Ammon's horn (tissue), 1 donor: ENCODE measurements around the gene E2F4.

Experiments used
- DNase-seq: peaks from one replicate; pipeline ENCODE4 v3.0.0-alpha.2; 2016; ENCODE audit warnings: low spot score

The E2F4 gene

DNA sequence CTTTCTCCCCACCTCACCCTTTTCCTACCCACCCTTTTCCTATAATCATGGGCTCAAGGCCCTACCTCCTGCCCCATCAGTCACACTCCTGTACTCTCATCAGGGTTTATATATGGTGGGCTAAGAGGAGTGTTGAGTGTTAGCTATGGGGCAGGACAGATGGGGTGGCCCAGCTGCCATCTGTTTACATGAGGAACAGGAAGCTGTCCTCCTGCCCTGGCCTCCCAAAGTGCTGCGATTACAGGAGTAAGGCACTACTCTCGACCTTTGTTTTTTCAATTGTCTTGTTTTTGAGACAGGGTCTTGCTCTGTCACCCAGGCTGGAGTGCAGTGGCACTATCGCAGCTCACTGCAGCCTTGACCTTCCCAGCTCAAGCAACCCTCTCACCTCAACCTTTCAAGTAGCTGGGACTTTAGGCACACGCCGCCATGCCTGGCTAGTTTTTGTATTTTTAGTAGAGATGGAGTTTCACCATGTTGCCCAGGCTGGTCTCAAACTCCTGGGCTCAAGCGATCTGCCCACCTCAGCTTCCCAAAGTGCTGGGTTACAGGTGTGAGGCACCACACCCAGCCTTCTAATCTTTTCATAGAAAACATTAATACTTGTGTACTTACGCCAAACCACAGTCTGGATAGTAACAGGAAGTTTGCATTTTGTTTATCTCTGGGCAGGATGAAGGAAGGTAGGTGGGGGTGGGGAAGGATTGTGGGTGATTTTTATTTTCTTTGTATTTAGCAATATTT lies 33.9 kb upstream of the E2F4 start:
- DNase-seq = no peak

DNA sequence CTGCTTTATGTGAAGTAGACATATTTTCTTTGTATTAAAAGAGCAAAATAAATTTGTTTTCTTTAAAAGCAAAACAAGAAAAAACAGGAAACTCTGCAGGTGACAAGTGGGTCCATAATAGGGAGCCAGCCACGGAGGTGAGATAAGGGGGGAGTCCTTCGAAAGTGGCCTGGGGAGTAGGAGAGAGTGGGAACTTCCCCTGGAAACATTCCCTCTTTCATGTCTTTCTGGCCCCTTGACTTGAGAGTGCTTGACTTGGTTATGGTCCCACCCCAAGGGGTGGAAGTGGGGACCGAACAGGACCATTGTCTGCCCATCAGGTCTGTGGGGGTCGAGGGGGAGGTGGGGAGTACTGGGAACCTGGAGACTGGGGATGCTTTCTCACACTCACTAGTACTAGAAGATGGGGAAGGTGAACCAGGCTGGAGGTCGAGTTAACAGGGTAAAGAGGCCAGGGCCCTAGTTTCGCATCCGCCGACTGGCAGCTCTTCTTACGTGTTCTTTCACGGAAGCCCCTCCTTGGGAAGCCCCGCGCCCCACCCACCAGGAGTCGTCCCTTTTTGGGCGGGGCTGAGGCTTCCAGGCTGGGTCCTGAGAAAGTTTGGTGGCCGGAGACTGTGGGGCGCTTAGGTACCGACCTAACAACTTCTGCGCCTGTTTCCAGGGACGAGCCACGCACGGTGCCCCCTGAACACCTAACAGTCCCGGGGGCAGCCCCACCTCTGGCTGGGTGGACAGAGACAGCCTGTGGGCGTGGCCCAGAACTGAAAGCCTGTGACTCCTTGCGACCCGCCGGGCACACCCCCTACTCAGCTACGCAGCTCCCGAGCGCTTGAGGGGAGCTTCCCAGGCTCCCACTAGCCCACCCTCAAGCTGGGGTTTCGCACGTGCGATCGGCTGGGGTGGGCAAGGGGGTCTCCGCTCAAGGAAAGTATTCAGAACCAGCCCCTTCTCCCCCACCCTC lies 33.0 kb upstream of the E2F4 start:
- no peak for DNase-seq

DNA sequence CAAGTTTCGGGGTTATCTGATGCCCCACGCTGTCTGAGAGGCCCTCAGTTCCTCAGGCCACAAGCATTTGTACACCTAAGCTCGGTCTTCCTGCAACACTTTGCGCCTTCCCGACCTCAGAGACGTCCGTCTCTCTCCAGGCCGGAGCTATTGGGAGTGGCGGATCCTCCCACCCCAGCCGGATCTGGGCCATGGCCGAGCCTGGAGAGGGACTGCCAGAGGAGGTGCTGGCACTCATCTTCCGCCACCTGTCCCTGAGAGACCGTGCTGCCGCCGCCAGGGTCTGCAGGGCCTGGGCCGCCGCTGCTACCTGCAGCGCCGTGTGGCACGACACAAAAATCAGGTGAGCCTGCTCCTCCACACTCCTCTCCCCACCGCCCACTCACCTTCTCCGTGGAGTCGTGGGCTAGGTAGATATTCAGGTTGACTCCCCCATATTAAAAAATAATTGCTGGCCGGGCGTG lies 30.3 kb upstream of the E2F4 start:
- DNase-seq = no peak

DNA sequence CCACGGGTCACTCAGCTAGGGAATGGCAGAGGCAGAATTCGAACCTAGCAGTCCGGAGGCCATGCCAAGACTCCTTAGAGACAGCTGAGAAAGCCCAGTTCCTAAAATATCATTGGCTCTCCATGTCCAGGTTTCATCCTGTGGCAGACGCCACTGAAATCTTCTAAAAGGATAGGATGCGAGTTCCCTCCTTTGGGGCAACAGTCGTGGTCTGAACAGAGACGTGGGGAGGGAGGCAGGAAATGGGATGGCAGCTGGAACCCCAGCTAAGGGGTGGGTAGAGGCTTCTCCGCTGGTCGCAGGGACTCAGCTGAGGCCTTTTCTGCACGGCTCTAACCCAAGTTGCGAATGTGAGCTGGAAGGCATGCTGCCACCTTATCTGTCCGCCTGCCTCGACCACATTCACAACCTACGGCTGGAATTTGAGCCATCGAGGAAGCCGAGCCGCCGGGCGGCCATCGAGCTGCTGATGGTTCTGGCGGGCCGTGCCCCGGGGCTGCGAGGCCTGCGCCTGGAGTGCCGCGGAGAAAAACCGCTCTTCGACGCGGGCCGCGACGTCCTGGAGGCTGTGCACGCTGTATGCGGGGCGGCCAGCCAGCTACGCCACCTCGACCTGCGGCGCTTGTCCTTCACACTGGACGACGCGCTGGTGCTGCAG lies 29.3 kb upstream of the E2F4 start:
- DNase-seq = no peak

DNA sequence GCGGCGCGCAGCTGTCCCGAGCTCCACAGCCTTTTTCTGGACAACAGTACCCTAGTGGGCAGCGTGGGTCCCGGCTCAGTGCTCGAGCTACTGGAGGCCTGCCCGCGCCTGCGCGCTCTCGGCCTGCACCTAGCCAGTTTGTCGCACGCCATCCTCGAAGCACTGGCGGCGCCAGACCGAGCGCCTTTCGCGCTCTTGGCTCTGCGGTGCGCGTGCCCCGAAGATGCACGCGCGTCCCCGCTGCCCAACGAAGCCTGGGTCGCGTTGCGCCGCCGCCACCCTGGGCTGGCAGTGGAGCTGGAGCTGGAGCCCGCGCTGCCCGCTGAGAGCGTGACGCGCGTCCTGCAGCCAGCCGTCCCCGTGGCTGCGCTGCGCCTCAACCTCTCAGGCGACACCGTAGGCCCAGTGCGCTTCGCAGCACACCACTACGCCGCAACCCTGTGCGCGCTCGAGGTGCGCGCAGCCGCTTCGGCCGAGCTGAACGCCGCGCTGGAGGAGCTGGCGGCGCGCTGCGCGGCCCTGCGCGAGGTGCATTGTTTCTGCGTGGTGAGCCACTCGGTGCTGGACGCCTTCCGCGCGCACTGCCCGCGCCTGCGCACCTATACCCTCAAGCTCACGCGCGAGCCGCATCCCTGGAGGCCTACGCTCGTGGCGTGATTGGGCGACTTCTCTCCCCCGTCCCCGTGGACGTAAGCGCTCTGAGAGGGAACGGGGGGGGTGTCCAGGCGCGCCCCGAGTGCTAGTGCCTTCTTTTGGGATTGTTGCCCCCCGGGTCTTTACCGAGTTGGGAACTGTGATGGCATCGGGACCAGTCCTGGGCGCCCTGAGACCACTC lies 28.6 kb upstream of the E2F4 start:
- peak; percentile 89 for DNase-seq

DNA sequence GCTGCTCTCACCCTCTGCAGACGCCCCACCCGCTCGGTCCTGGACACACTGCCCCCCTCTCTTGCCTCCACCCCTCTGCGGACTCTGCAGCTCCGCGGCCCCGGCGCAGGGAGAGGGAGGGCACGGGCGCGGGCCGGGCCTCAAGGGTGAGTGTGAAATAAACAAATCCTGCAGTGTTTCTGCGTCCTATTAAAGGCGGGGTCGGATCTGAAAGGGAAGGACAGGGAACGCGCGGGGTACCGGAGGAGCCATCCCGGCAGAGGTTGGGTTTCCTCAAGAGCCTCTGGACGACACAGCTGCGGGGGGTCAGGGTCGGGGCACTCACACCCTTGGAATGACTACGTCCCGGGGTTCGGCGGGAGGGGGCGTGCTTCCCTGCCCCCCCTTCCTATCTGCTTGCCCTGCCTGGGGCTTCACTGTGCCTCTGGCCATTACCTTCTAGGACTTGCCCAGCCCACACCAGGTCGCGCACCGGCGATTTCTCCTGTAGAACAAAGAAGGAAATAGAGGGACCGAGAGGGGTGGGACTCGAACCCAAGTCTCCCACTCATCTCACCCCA lies 27.9 kb upstream of the E2F4 start:
- DNase-seq = no peak

DNA sequence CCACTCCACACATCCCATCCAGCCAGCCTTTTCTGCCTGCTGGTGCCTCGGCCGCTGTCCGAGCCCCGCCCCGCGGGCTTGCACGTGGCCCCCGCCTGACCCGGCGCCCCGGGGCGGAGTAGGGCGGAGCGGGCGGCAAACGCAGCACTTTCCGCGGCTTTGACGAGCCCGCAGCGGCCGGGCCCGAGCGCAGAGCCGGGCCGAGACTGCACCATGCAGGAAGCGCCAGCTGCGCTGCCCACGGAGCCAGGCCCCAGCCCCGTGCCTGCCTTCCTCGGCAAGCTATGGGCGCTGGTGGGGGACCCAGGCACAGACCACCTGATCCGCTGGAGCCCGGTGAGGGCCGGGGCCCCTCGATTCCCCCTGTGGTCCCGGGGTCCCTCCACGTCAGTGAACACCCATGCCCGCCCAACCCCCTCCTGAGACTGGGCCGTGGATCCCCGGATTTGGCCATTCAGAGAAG lies 27.3 kb upstream of the E2F4 start, which contains the start of gene HSF4:
TSS of gene HSF4 (plus strand) at position 147 of the 463 bp plus-strand sequence. CDS start at position 214, 67 bp downstream.
- DNase-seq = no peak

DNA sequence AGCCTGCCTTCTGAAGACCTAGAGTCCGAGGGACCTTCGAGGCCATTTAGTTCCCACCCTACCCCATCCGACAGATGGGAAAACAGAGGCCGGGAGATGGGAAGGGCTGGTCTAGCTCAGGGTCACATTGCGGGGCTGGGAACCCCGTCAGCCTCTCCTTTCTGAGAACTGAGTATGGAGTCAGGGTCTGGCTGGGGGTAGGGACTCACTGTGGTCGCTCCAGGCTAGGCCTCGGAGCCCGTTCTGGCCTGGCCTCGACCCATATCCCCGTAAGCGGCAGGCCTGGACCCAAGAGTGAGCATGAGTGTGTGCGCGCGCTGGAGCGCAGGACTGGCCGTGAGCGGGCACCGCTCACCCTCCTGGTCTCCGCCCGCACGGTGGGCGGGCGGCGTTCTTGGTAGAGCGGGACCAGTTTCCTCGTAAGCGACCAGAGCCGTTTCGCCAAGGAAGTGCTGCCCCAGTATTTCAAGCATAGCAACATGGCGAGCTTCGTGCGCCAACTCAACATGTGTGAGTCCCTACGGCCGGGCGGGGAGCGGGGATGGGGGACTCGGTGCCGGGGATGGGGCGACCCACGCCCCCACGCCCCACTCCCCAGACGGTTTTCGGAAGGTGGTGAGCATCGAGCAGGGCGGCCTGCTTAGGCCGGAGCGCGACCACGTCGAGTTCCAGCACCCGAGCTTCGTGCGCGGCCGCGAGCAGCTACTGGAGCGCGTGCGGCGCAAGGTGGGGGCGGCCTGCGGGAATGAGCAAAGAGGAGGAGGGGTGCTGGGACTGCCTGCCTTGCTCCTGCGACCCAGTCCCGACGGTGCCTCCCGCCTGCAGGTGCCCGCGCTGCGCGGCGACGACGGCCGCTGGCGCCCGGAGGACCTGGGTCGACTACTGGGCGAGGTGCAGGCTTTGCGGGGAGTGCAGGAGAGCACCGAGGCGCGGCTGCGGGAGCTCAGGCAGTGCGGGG lies 26.6 kb upstream of the E2F4 start:
- no peak for DNase-seq

DNA sequence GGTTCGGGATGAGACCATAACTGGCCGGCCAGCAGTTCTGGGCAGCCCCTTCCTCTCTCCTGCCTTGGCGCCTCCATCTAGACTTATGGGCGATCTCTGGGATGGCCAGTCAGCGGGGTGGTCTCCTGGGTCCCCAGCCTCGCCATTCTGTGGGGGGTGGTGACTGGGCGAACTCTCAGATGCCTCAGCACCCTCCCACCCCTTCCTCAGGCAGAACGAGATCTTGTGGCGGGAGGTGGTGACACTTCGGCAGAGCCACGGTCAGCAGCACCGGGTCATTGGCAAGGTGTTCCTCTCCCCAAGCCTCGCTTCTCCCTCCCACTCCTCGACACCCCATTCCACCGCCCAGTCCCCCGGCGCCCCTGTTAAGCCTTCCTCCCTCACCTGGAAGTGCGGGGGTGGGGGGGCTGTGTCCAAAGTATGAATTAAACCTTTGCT lies 25.8 kb upstream of the E2F4 start:
- no peak for DNase-seq

DNA sequence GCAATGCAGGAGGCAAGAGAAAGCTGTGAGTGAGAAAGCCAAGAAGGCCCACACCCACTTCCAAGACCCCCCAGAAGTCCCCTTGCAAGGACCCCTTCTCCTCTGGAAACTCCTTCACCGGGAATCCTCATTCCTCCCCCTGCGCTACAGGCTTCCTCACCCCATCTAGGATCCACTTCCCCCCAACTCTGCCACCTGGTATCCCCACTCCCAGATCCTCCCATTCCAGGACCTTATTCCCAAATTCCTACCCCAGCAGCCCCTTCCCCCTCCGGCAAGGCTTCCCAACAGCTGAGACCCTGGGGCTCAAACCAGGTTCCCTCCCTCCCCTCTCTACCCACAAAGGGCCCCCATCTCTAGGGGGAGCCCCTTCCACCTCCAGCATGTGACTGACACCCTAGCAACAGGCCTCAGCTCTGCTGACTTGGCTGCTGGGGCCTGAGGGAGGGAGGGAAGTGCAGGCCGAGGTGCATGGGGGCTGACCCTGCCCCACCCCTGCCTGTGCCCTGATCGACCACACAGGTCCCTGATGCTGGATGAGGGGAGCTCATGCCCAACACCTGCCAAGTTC lies 25.3 kb upstream of the E2F4 start:
- DNase-seq = no peak

DNA sequence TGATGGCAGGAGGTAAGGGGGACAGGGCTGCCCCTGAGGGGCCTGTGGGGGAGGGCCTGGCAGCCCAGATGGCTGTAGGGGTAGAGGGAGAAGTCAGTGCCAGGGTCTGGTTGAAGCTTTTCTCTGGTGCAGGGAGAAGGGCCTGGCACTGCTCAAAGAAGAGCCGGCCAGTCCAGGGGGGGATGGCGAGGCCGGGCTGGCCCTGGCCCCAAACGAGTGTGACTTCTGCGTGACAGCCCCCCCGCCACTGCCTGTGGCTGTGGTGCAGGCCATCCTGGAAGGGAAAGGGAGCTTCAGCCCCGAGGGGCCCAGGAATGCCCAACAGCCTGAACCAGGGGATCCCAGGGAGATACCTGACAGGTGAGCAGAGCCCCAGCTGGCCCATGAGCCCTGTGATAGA lies 24.4 kb upstream of the E2F4 start:
- DNase-seq = no peak

DNA sequence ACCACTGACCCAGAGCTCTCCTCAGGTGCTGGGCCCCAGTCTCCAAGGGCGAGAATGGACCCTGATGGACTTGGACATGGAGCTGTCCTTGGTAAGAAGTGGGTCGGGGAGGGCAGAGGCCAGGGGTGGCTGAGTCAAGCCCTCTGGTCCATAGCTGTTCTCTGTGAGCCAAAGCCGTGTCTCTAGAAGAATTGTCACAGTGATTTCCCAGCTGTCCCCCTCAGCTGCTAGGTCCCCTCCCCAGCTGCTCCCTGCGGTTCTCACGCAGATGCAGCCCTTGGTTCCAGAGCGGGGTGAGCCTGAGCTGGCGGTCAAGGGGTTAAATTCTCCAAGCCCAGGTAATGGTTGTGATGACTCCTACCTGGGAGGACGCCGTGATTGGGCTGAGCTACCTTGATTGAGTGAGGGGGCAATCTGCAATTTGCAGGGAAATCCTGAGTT lies 22.9 kb upstream of the E2F4 start:
- no peak for DNase-seq

DNA sequence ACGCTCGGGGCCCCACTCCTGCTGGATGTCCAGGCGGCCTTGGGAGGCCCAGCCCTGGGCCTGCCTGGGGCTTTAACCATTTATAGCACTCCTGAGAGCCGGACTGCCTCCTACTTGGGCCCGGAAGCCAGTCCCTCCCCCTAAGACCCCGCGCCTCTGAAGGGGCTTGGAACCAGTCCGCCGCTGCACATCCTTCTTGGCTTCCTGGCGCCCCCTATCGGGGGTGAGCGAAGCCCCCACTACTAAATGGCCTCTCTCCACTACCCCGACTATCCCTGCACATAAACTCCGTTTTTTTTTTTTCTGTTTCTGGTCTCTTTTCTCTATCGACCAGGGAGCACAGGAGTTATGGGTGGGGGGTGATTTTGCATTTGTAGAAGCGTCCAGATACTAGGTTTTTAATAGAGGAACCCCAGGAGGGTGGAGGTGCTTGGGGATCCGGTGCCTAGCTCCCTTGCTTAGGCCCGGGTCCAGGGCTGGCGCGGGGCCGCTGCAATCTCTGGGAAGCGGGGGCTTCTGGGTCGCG lies 22.2 kb upstream of the E2F4 start:
- no peak for DNase-seq

DNA sequence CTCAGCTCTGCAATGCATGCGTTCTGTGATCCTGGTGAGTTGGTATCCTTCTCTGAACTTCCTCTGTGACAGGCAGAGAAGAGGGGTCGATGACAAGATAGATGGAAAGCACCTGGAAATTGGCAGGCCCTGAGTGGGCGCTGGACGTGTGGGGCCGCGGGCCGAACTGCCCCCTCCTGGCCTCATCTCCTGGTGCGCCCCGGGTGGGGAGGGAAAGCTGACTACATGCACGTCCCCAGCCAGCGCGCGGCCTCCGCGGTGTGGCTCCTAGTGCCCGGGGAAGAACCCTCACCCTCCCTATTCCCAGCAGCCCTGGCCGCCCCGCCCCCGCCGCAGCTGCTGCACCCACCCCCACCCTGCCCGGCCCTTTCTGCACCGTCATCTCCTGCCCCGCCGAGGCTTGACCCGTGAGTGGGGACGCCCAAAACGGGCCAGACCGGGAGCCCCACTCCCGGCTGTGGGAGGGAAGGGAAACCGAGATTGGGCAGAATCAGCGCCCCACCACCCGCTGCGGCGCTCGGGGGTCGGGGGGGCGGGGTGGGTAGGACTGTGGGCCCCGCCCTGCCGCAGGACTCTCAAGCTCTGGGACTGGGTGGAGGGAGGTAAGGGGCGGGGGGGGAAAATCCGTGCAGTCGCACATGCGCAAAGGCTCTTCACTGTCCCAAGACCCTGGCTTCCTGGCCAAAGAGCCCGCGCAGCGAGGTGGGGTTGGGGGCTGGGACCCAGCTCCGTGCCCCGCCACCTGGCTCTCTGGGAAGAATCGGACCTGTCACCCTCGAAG lies 21.6 kb upstream of the E2F4 start, which contains the start of gene NOL3:
TSS of gene NOL3 (plus strand) at position 371 of the 781 bp plus-strand sequence.
- peak; percentile 70 for DNase-seq

DNA sequence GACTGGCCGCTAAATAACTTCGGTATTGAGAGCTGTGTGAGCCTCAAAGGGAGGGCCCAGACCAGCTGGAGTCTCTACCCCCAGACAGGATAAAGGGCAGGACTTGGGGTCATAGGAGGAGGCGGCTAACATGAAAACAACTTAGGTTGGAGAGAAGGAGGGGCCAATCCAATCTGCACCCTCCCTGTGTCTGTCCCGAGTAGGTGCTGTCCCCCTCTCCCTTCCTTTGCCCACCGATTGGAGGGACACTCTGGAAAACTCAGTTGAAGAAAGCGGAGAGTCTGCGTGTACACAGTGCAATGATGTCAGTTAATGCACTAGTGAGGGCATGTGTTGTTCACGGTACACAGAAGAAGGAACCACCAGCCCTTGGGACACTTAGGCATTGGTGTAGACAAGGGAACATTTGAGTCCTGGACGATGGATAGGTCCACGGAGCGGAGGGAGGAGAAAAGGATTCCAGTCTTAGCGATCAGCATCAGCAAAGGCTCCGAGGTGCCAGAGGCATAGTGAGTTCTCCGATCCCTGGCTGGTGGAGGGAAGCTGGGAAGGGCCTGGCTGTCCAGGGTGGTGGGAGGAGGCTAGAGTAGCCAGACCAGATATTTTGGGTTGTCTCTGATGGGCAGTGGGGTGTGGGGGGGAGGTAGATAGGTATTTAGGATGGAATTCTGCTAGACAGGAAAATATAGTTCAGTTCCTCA lies 20.9 kb upstream of the E2F4 start:
- no peak for DNase-seq

DNA sequence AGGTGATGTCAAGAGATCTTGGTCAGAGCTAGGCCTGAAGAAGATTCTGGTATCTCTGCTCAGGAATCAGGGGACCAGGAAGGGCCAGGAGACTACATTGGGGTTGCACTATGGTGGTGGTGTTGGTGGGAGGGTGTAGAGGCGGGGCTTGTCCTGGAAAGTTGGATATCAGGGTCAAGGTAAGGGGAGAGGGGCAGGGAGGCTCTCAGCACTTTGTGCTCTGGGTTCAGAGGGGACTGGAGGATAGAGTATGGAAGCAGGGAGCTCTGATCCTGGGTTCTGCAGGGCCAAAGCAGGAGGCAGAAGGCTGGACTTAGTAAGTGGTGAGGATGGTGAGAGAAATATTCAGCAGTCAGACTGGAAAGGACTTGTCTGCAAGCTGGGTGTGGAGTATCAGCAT lies 18.6 kb upstream of the E2F4 start:
- no peak for DNase-seq
